Activated CD4-positive, CD25-positive, alpha-beta regulatory T cell (primary cell): Measurements from ENCODE around the gene RTN3.
A peak's percentile ranks its signal among the peaks of the same experiment; 100 is the strongest.

ENCODE experiments used
- DNase-seq, 4 experiments: peaks; one replicate each; lab custom pipeline; 2025; lab: John Stamatoyannopoulos, UW

Gene RTN3

GRCh38 chr11:63738720-63739360 lies 57.5 kb downstream of the RTN3 start:
- peak in 3 of 4 experiments; percentile 30 to 60 (median 35) for DNase-seq

GRCh38 chr11:63745304-63746170 lies 64.2 kb downstream of the RTN3 start:
- no peak for DNase-seq

- DNase-seq: no peak
Measured at GRCh38 chr11:63747011-63747410, 65.7 kb downstream of the RTN3 start.

GRCh38 chr11:63749624-63750023 lies 68.3 kb downstream of the RTN3 start:
- DNase-seq: no peak

- DNase-seq: no peak
Measured at GRCh38 chr11:63756919-63757761, 75.8 kb downstream of the RTN3 start.

GRCh38 chr11:63760487-63761079 lies 79.3 kb downstream of the RTN3 start:
- no peak for DNase-seq

GRCh38 chr11:63761188-63761587 lies 79.9 kb downstream of the RTN3 start:
- no peak for DNase-seq

- no peak for DNase-seq
Measured at GRCh38 chr11:63761931-63762653, 80.8 kb downstream of the RTN3 start.

- no peak for DNase-seq
Measured at GRCh38 chr11:63762654-63763495, 81.6 kb downstream of the RTN3 start.

GRCh38 chr11:63763496-63764339 lies 82.4 kb downstream of the RTN3 start:
- no peak for DNase-seq

- DNase-seq: no peak
Measured at GRCh38 chr11:63764340-63764678, 83.0 kb downstream of the RTN3 start.

GRCh38 chr11:63764679-63765647 lies 83.7 kb downstream of the RTN3 start:
- no peak for DNase-seq

GRCh38 chr11:63765688-63766241 lies 84.5 kb downstream of the RTN3 start:
- no peak for DNase-seq

- no peak for DNase-seq
Measured at GRCh38 chr11:63766531-63767235, 85.4 kb downstream of the RTN3 start.

- no peak for DNase-seq
Measured at GRCh38 chr11:63767267-63767564, 85.9 kb downstream of the RTN3 start.

GRCh38 chr11:63767565-63768236 lies 86.4 kb downstream of the RTN3 start:
- no peak for DNase-seq
